Anterior cingulate cortex (tissue), 58 donors: ENCODE data around the gene DIAPH3.

ENCODE experiments used
- DNase-seq, 58 donors: peaks; one replicate each; lab custom pipeline; 2025; lab: John Stamatoyannopoulos, UW

Gene DIAPH3

GRCh38 chr13:59744747-59745391 lies 418.9 kb downstream of the DIAPH3 start:
- no peak for DNase-seq

GRCh38 chr13:59743195-59743594 lies 420.5 kb downstream of the DIAPH3 start:
- DNase-seq: no peak

GRCh38 chr13:59742467-59742866 lies 421.3 kb downstream of the DIAPH3 start:
- DNase-seq: no peak

- DNase-seq: no peak
These were observed 424.8 kb downstream of the DIAPH3 start for GRCh38 chr13:59738921-59739320.

GRCh38 chr13:59734393-59734792 lies 429.3 kb downstream of the DIAPH3 start:
- DNase-seq: no peak

GRCh38 chr13:59733744-59734143 lies 430.0 kb downstream of the DIAPH3 start:
- no peak for DNase-seq

GRCh38 chr13:59730026-59730425 lies 433.7 kb downstream of the DIAPH3 start:
- DNase-seq: no peak

- no peak for DNase-seq
These were observed 434.7 kb downstream of the DIAPH3 start for GRCh38 chr13:59728896-59729545.

GRCh38 chr13:59721926-59722910 lies 441.5 kb downstream of the DIAPH3 start:
- no peak for DNase-seq

GRCh38 chr13:59715611-59716010 lies 448.1 kb downstream of the DIAPH3 start:
- no peak for DNase-seq

- no peak for DNase-seq
These were observed 452.6 kb downstream of the DIAPH3 start for GRCh38 chr13:59710996-59711701.

GRCh38 chr13:59710416-59710815 lies 453.3 kb downstream of the DIAPH3 start:
- DNase-seq: no peak

GRCh38 chr13:59706101-59706976 lies 457.4 kb downstream of the DIAPH3 start:
- no peak for DNase-seq

- DNase-seq: no peak
These were observed 461.5 kb downstream of the DIAPH3 start for GRCh38 chr13:59702269-59702668.

- no peak for DNase-seq
These were observed 462.5 kb downstream of the DIAPH3 start for GRCh38 chr13:59701261-59701660.

- no peak for DNase-seq
These were observed 463.4 kb downstream of the DIAPH3 start for GRCh38 chr13:59700281-59700680.

- no peak for DNase-seq
These were observed 467.5 kb downstream of the DIAPH3 start for GRCh38 chr13:59696271-59696670.

- no peak for DNase-seq
These were observed 472.1 kb downstream of the DIAPH3 start for GRCh38 chr13:59691501-59692066.

- no peak for DNase-seq
These were observed 472.7 kb downstream of the DIAPH3 start for GRCh38 chr13:59690857-59691500.
